GM19324 (cell line): ENCODE measurements around the gene BZW2.
"Not testable (repeated sequence)": the region's sequence is repeated elsewhere in the genome, so short reads cannot be mapped to it uniquely, and the experiment has no call there.

Experiments used
- ATAC-seq: cut with Tn5 transposase; IDR thresholded peaks from one replicate; pipeline ENCODE4 v1.9.1; 2021; ENCODE audit warnings: mild to moderate bottlenecking, moderate library complexity; ENCODE audit not compliant: unreplicated experiment, low FRiP score

The BZW2 gene

DNA sequence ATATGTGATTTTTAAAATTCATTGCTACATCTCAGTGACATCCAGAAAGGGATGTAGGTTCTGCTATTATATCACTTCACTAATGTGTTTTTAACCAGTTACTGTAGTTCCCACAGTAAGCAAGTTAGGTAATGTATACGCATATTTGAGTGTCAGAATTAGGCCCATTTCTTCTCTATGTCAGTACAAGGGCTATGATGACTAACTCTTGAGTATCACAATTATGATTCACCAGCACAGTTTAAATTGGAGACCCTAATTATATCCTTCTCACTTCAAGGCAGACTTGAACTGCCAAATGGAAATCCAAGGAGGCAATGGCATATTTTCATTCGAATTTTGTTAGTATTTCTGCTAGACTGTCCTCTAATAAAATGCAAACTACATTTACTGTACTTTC, 23.6 kb downstream of the BZW2 start:
- ATAC-seq, result no peak

- ATAC-seq, result no peak
These were observed 24.0 kb downstream of the BZW2 start for GRCh38 chr7:16670021-16670420.

DNA sequence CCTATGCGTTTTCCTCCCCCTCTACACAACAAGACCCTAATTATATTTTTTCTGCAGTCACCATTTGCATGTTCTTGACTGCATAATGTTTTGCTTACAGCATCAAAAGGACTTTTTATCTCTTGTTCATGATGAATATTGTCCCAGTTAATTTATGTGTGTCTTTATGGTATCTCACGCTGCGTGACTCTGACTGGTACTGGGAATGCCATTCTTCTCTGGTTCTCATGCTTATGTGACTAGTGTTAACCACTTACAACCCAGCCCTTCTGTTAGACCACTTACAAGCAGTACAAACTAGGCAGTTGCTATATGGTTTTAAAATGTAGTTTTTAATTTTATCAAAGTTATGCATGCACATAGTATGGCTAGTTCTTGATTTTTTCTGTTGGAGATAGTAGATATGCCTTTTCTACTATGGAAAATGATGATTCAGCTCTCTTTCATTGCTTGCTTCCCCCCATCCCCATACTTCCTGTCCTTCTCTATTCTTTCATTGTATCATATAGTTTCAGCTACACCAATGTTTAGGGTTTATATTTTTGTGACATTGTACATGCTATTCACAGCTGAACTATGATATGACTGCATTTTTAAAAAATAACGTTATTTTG, 24.9 kb downstream of the BZW2 start:
- ATAC-seq, result no peak

DNA sequence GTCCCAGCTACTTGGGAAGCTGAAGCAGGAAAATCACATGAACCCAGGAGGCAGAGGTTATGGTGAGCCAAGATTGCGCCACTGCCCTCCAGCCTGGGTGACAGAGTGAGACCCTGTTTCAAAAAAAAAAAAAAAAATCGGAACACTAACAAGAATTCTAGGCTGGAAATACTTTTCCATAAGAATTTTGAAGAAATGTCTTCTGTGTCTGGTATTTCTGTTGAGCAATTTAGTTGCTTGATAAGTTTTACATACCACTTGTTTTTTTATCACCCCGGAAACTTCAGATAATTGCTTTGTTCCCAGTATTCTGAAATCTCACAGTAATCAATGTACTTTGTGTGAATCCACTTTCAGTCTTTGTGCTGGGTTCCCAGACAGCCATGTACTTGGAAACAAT, 25.8 kb downstream of the BZW2 start:
- no peak for ATAC-seq

DNA sequence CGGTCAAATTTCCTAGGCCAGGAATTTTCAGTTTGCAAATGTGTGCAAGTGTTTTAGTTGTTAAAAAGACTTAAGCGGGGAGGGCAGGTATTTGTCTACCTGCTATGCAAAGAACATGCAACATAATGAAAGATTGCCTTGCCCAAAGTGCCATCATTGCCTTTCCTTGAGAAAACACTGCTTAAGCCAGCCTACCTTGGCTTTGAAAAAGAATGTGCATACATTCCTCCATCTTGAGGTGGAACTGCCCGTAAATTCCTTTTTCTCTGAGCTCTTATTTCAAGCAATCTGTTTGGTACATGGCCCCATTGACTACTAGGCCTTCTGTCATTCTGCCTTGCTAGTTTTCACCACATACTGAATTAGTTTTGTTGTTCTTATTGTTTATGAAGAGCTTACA, 29.3 kb downstream of the BZW2 start:
- no peak for ATAC-seq

DNA sequence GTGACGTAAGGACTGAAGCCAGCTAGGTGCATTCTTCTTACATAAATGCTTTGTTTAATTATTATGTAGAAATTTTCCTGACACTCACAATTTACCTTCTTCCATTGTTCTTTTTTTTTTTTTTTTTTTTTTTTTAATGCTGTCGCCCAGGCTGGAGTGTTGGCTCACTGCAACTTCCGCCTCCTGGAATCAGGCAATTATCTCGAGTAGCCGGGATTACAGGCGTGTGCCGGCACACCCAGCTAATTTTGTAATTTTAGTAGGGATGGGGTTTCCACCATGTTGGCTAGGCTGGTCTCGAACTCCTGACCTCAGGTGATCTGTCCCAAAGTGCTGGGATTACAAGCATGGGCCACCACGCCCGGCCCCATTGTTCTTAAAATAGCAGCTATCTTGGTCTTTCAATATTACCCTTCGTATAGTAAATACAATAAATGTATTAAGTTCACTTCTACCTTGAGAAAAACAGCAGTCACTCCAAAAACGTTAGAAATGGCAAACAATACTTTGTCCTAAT, 32.1 kb downstream of the BZW2 start:
- no peak for ATAC-seq

GRCh38 chr7:16678645-16679566, 32.9 kb downstream of the BZW2 start:
- not testable (repeated sequence) for ATAC-seq

- ATAC-seq, result no peak
These were observed 39.0 kb downstream of the BZW2 start for GRCh38 chr7:16684935-16685334.

DNA sequence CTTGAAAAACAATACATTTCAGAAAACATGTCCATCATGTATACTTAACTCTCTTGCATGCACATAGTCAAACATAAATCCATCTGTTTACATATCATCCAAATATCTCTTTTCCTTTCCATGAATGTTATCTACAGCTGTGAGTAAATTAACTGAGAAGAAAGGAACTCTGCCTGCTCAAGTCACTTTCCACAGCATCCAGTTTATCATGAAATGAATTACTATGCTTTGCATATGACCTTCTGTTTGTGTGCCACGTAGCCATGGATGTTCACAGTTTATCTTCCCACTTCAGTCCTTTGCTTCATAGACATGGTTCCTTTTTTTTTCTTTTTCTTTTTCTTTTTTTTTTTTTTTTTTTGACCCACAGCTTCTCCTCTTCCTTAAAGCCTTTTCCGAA, 39.6 kb downstream of the BZW2 start:
- ATAC-seq, result no peak

DNA sequence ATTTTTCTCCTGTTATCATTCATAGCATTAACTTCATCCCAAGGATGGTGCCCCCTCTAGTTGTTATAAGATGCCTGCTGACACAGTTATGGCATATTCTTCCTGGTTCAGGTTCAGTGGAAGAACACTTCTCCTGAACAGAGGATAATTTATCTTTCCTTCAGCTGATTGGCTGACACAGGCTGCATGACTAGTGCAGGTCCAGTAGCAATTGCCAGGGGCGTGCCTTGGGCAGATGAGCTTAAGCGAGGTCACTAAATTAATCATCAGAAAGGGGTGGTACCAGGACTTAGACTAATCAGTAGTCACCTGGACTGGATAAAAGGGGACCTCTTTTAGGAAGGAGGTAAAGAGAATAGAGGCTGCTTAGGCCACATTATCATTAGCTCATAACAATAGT, 42.3 kb downstream of the BZW2 start:
- no peak for ATAC-seq

DNA sequence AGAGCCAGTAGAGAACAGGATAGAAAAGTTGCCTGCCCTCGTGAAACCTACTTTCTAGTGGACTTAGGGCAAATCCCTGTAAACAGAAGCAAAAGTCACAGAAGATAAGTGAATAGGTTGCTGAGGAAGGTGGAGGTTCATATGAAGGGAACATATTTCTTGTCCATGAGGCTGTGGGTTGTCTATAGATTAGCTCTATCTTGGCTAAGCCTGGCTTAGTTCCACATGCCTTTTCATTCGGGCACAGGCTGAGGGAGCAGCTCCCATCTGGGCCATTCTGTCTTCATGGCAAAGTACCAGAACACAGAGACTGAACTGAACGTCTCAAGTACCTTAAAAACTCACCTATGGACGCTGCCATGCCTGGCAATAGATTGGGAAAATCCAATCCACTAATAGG, 45.3 kb downstream of the BZW2 start:
- ATAC-seq, result no peak

- ATAC-seq, result no peak
These were observed 47.8 kb downstream of the BZW2 start for GRCh38 chr7:16693601-16694318.

- ATAC-seq, result no peak
These were observed 48.8 kb downstream of the BZW2 start for GRCh38 chr7:16694806-16695205.

- ATAC-seq, result no peak
These were observed 49.7 kb downstream of the BZW2 start for GRCh38 chr7:16695621-16696237.

DNA sequence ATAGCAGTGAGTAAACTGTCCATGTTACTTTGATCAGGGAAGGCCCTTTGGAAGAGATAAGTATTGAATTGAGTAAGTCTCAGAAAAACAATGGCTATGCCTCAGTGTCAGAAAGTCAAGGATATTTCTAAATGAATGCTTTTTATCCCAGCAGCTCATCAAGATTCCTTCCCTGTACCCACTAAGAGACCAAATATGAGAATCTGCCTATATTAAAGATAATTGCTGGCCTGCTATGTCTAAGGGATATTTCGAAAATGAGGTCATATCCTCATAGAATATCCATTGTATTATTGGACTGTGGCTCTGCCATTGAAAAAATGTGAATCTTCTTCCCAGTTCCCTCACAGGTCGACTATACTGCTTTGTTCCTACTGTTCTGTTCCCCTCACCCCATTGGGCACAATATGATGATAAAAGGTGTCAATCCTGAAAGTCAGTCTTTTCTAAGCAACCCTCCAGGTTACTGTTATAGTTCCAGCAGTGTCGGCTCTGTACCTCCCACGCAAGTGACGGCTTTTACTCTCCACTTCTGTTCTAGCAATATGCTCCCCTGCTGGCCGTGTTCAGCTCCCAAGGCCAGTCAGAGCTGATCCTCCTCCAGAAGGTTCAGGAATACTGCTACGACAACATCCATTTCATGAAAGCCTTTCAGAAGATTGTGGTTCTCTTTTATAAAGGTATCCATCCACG, 51.7 kb downstream of the BZW2 start:
- ATAC-seq, result no peak

- ATAC-seq, result no peak
These were observed 52.4 kb downstream of the BZW2 start for GRCh38 chr7:16698200-16698905.

- ATAC-seq, result no peak
These were observed 56.5 kb downstream of the BZW2 start for GRCh38 chr7:16702441-16702840.

GRCh38 chr7:16708511-16708910, 62.5 kb downstream of the BZW2 start:
- ATAC-seq, result no peak

DNA sequence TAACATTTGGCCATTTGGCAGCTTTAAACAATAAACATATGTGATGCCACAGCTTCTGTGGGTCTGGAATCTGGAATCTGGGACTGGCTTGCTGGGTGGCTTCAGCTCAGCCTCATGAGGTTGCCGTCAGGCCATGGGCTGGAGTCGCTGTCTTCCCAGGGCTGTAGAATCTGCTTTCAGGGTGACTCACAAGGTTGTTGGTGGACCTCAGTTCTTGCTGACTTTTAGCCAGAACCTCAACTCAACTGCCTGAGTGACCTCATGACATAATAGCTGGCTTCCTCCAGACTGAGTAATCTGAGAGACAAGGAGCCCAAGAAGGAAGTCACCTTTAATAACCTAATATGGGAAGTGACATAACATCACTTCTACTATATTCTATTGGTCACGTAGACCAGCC, 63.0 kb downstream of the BZW2 start:
- no peak for ATAC-seq

GRCh38 chr7:16710651-16711050, 64.7 kb downstream of the BZW2 start:
- ATAC-seq, result no peak
